Endodermal cell (in vitro differentiated cells): ENCODE data around the gene FBXL12. TPM values are rescaled to one million over a fixed set of nuclear protein-coding genes. Genes with fewer than 3 reads are reported as not detected.
A peak's percentile ranks its signal among the peaks of the same experiment; 100 is the strongest.
"Not testable (repeated sequence)": the region's sequence is repeated elsewhere in the genome, so short reads cannot be mapped to it uniquely, and the experiment has no call there.

Source experiments
- DNase-seq: peaks from one replicate; pipeline ENCODE4 v3.0.0-alpha.2; 2017
- H3K27ac ChIP-seq: 2 replicates; pipeline ENCODE4 v1.5.1; 2013; ENCODE audit warnings: mild to moderate bottlenecking, low read depth, low read length, moderate library complexity
- H3K27me3 ChIP-seq: 2 replicates; pipeline ENCODE4 v1.6.1; 2013; ENCODE audit warnings: mild to moderate bottlenecking, low read length, moderate library complexity; ENCODE audit not compliant: insufficient read depth, control insufficient read depth, poor library complexity, severe bottlenecking
- H3K36me3 ChIP-seq: 2 replicates; pipeline ENCODE4 v1.7.0; 2013; ENCODE audit warnings: mild to moderate bottlenecking, low read length, moderate library complexity; ENCODE audit not compliant: control insufficient read depth, insufficient read depth
- H3K4me1 ChIP-seq: one replicate; pipeline ENCODE4 v1.7.0; 2013; ENCODE audit warnings: low read length; ENCODE audit not compliant: control insufficient read depth, insufficient read depth
- H3K4me3 ChIP-seq: 2 replicates; pipeline ENCODE4 v1.5.1; 2013; ENCODE audit warnings: mild to moderate bottlenecking, low read length, moderate library complexity
- H3K9ac ChIP-seq: 2 replicates; pipeline ENCODE4 v1.6.1; 2013; ENCODE audit warnings: mild to moderate bottlenecking, low read length, moderate library complexity; ENCODE audit not compliant: poor library complexity, severe bottlenecking; ENCODE audit errors: extremely low read depth
- H3K9me3 ChIP-seq: 2 replicates; pipeline ENCODE4 v1.6.1; 2013; ENCODE audit warnings: mild to moderate bottlenecking, low read length, moderate library complexity; ENCODE audit not compliant: control insufficient read depth
- H3K27ac Mint-ChIP-seq: 2 replicates; pipeline ENCODE4 v1.8.0; 2020; ENCODE audit warnings: mixed read lengths
- H3K27me3 Mint-ChIP-seq: 2 replicates; pipeline ENCODE4 v1.8.0; 2021; ENCODE audit warnings: mild to moderate bottlenecking, mixed read lengths; ENCODE audit not compliant: insufficient read depth
- H3K36me3 Mint-ChIP-seq: 2 replicates; pipeline ENCODE4 v1.8.0; 2020; ENCODE audit warnings: low read depth, mixed read lengths
- H3K4me1 Mint-ChIP-seq: 2 replicates; pipeline ENCODE4 v1.8.0; 2020; ENCODE audit warnings: mixed read lengths
- H3K4me3 Mint-ChIP-seq: 2 replicates; pipeline ENCODE4 v1.8.0; 2020; ENCODE audit warnings: mild to moderate bottlenecking, moderate library complexity, mixed read lengths
- H3K9me3 Mint-ChIP-seq: 2 replicates; pipeline ENCODE4 v1.8.0; 2020; ENCODE audit warnings: mild to moderate bottlenecking, mixed read lengths
- CTCF ChIP-seq: fragments of 200-600 bp; sonication (generic); conservative IDR thresholded peaks from 2 replicates; pipeline ENCODE4 v1.5.0; 2021; ENCODE audit warnings: antibody characterized with exemption, mild to moderate bottlenecking
- WGBS, 2 experiments: methylation state at CpG; one replicate each; pipeline versions ENCODE4 v1.1.5 to v1.1.7; 2013; ENCODE audit warnings: missing lambda C conversion rate in 2 of 2, mixed read lengths in 1 of 2; ENCODE audit not compliant: insufficient coverage in 1 of 2, insufficient read length in 1 of 2; 5-methylcytosine and 5-hydroxymethylcytosine counted together
- total RNA-seq, 2 donors: library from RNA; stranded (reverse); fragmentation: NEBNext Ultra II Directional in 1 of 2; extraction: Animal tissue kit (Norgen Biotek cat#: 25700) in 1 of 2; gene quantifications; 2 replicates in 1 of 2; 3 replicates in 1 of 2; pipeline ENCODE4 v1.2.1, GENCODE V29; 2021

Gene FBXL12
- total RNA-seq, 2 donors from 2014 or later: 28.3 to 28.8 TPM

- H3K4me3 ChIP-seq: no peak overlapping the region
- no peak overlapping the region for H3K27ac ChIP-seq
- Mint-ChIP-seq H3K27ac (no peak overlapping the region), H3K4me1 (peaks cover 9% of the 10 kb centered on the region), H3K9me3 (no peaks in the 10 kb centered on the region), H3K27me3 (no peaks in the 10 kb centered on the region), H3K36me3 (peaks cover 9% of the 10 kb centered on the region), H3K4me3 (no peak overlapping the region)
- no peaks in the 10 kb centered on the region for H3K4me1 ChIP-seq
- DNase-seq: no peak
- WGBS, 2 experiments: 93 to 100% methylated on average over 3 to 5 of the region's 5 CpGs
- TF ChIP-seq CTCF: no peak
- no peaks in the 10 kb centered on the region for H3K36me3 ChIP-seq
- H3K9me3 ChIP-seq: no peaks in the 10 kb centered on the region
- H3K9ac ChIP-seq: no peak overlapping the region
- no peaks in the 10 kb centered on the region for H3K27me3 ChIP-seq
Measured at GRCh38 chr19:9823816-9824215, 4.9 kb upstream of the FBXL12 start.

- Histone ChIP-seq H3K36me3 (peaks cover 13% of the 10 kb centered on the region), H3K9me3 (peaks cover 15% of the 10 kb centered on the region), H3K4me3 (peak overlapping the region; percentile 47)
- H3K27ac Mint-ChIP-seq: peak overlapping the region; percentile 82
- H3K27ac ChIP-seq, H3K27me3 ChIP-seq, DNase-seq, H3K4me1 Mint-ChIP-seq, H3K9ac ChIP-seq, H3K4me1 ChIP-seq, H3K27me3 Mint-ChIP-seq: not testable (repeated sequence)
- H3K4me3 Mint-ChIP-seq: peak overlapping the region; percentile 86
- H3K9me3 Mint-ChIP-seq: peaks cover 17% of the 10 kb centered on the region
- WGBS, 2 experiments: 93 to 100% methylated on average over 3 to 8 of the region's 8 CpGs
- peaks cover 27% of the 10 kb centered on the region for H3K36me3 Mint-ChIP-seq
Measured at GRCh38 chr19:9820034-9820433, 1.2 kb upstream of the FBXL12 start.

GRCh38 chr19:9819596-9819909 lies 674 bp upstream of the FBXL12 start:
- 2 to 4% methylated on average over 7 to 21 of the region's 21 CpGs for WGBS, 2 experiments
- peaks cover 22% of the 10 kb centered on the region for H3K9me3 Mint-ChIP-seq
- H3K4me1 Mint-ChIP-seq: peaks cover 7% of the 10 kb centered on the region

More at GRCh38 chr19:9819596-9819909, 674 bp upstream of the FBXL12 start:
- Mint-ChIP-seq H3K27ac (peak overlapping the region; percentile 82), H3K27me3 (no peaks in the 10 kb centered on the region), H3K36me3 (peaks cover 32% of the 10 kb centered on the region), H3K4me3 (peak overlapping the region; percentile 86)
- H3K9ac ChIP-seq: no peak overlapping the region
- no peaks in the 10 kb centered on the region for H3K27me3 ChIP-seq
- TF ChIP-seq CTCF: no peak
- H3K4me3 ChIP-seq: peak overlapping the region; percentile 47
- H3K9me3 ChIP-seq: peaks cover 15% of the 10 kb centered on the region
- H3K27ac ChIP-seq: no peak overlapping the region
- no peak for DNase-seq
- peaks cover 16% of the 10 kb centered on the region for H3K36me3 ChIP-seq
- no peaks in the 10 kb centered on the region for H3K4me1 ChIP-seq
